ENCODE results near the gene UBE4B.

DNA sequence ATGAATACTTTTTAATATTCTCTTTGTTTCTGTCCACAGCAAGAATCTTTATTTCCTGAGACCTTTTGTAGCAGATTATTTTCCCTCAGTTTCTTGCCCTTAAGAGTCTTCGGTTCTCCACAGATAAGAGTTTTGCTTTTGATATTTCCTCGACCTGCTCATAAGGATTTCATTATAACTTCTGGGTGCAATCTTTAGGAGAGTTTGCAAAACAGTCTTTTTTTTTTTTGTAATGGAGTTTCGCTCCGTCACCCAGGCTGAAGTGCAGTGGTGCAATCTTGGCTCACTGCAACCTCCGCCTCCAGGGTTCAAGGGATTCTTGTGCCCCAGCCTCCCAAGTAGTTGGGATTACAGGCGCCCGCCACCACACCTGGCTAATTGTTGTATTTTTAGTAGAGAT lies 10.1 kb upstream of the UBE4B start:
- TF ChIP-seq EZH2 (optimal IDR thresholded peaks at IDR 0.05; ENCODE audit: low read depth, low read length) (no peak), EZH2phosphoT487 (IDR thresholded peaks at IDR 0.05; ENCODE audit: low read length) (no peak)
- TF ChIP-seq, protein P1, sequence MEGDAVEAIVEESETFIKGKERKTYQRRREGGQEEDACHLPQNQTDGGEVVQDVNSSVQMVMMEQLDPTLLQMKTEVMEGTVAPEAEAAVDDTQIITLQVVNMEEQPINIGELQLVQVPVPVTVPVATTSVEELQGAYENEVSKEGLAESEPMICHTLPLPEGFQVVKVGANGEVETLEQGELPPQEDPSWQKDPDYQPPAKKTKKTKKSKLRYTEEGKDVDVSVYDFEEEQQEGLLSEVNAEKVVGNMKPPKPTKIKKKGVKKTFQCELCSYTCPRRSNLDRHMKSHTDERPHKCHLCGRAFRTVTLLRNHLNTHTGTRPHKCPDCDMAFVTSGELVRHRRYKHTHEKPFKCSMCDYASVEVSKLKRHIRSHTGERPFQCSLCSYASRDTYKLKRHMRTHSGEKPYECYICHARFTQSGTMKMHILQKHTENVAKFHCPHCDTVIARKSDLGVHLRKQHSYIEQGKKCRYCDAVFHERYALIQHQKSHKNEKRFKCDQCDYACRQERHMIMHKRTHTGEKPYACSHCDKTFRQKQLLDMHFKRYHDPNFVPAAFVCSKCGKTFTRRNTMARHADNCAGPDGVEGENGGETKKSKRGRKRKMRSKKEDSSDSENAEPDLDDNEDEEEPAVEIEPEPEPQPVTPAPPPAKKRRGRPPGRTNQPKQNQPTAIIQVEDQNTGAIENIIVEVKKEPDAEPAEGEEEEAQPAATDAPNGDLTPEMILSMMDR (IDR thresholded peaks at IDR 0.05; ENCODE audit: low read length), result no peak

Data from MM.1S (cell line).